ENCODE results near the gene HMBS. TPM values are rescaled to one million over a fixed set of nuclear protein-coding genes. Genes with fewer than 3 reads are reported as not detected.

The HMBS gene
- polyA plus RNA-seq, 1 donor (not counting 4 experiments of a cell fraction or from before 2014, with no cell fraction given), result 48.7 TPM

DNA sequence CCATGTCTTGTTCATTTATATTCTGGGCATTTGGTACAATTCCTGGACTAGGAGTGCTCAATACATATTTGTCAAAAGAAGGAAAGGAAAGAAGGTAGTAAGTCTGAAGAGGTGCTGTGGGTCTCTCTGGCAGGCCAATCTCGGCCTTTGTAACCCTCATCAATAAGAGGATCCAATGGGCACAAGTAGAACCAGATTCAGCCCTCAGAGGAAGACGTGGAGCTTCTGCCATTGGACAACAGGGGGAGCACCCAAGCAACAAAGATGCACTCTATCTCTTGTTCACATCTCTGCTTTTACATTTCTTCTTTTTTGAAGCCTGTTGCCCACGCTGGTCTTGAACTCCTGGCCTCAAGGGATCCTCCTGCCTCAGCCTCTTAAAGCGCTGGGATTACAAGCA is 19.3 kb upstream of the HMBS start:
- dilution Hi-C loops (cut with MboI; ENCODE audit: extremely low pct_ligation_motif_present, low sequenced_read_pairs), result no loop called here
- H3K9ac ChIP-seq (ENCODE audit: control insufficient read depth, extremely low read depth, insufficient read depth, low read length), result no peak overlapping the region

DNA sequence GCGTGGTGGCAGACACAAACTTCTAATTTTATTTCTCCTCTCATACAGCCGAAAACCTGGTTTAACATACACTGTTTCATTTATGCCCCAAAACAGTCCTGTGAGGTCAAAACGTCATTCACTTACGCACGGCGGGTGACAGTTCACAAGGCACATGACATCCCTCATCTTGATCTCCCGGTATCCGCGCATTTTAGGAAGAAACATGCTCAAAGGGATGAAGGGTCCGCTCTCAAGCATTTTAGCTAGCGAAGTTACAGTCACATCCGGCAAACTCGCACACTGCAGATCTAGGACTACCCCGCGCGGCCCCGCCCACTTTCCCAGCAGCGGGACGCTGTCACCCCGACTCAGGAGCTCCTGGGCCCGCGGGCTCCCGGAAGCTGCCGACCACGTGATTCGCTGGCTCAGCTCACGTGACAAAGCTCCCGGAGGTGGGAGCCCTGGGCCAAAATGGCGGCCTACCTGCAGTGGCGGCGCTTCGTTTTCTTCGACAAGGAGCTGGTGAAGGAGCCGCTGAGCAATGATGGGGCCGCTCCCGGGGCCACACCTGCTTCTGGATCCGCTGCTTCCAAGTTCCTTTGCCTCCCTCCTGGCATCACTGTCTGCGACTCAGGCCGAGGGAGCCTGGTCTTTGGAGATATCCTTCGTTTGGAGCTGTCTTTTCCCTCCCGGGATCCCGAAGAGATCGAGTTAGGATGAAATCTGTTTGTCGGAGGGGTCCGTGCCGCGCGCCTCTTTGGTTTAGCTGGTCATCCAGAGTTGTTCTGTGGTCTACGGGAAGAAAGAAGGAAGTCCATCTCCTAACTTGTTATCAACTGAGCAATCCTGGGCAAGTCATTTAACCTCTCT is 17.1 kb upstream of the HMBS start, which contains the start of gene VPS11:
VPS11 (plus strand) TSS at position 448 of the 852 bp plus-strand sequence; CDS start at position 454, 6 bp downstream.
- peaks cover 5 to 8% of the 10 kb centered on the region in 2 experiments for H3K36me3 ChIP-seq (ENCODE audit: control insufficient read depth in 2 of 2, extremely low read depth in 1 of 2, insufficient read depth in 2 of 2, low read length in 2 of 2)
- TF ChIP-seq, protein P1, sequence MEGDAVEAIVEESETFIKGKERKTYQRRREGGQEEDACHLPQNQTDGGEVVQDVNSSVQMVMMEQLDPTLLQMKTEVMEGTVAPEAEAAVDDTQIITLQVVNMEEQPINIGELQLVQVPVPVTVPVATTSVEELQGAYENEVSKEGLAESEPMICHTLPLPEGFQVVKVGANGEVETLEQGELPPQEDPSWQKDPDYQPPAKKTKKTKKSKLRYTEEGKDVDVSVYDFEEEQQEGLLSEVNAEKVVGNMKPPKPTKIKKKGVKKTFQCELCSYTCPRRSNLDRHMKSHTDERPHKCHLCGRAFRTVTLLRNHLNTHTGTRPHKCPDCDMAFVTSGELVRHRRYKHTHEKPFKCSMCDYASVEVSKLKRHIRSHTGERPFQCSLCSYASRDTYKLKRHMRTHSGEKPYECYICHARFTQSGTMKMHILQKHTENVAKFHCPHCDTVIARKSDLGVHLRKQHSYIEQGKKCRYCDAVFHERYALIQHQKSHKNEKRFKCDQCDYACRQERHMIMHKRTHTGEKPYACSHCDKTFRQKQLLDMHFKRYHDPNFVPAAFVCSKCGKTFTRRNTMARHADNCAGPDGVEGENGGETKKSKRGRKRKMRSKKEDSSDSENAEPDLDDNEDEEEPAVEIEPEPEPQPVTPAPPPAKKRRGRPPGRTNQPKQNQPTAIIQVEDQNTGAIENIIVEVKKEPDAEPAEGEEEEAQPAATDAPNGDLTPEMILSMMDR (optimal IDR thresholded peaks at IDR 0.05 in 1 of 3, IDR thresholded peaks at IDR 0.05 in 1 of 3, conservative IDR thresholded peaks at IDR 0.05 in 1 of 3; ENCODE audit: extremely low read depth in 1 of 3, insufficient read depth in 2 of 3, low read length in 3 of 3), result no peak
- no peak for TF ChIP-seq EZH2 (IDR thresholded peaks at IDR 0.05; ENCODE audit: low read length)

More for the DNA sequence above, 19.3 kb upstream of the HMBS start:
- TF ChIP-seq EZH2 (IDR thresholded peaks at IDR 0.05; ENCODE audit: low read length), result no peak
- TF ChIP-seq, protein P1 (optimal IDR thresholded peaks at IDR 0.05 in 1 of 3, IDR thresholded peaks at IDR 0.05 in 1 of 3, conservative IDR thresholded peaks at IDR 0.05 in 1 of 3; ENCODE audit: extremely low read depth in 1 of 3, insufficient read depth in 2 of 3, low read length in 3 of 3), result peak; percentile 61 to 67 (median 61)
- H3K9me1 ChIP-seq (ENCODE audit: control insufficient read depth, extremely low read depth, insufficient read depth, low read length), result no peaks in the 10 kb centered on the region
- DNase-seq (ENCODE audit: low read depth, low spot score), result no peak
- H3K4me1 ChIP-seq (ENCODE audit: control insufficient read depth, extremely low read depth, insufficient read depth, low read length), result peaks cover 5% of the 10 kb centered on the region
- H3K4me3 ChIP-seq (ENCODE audit: control insufficient read depth in 2 of 3, extremely low read depth in 1 of 3, insufficient read depth in 2 of 3, low read depth in 1 of 3, low read length in 3 of 3), result no peak overlapping the region
- H3K79me2 ChIP-seq (ENCODE audit: control insufficient read depth, insufficient read depth, low read length), result peaks cover 17% of the 10 kb centered on the region
- H3K36me3 ChIP-seq (ENCODE audit: control insufficient read depth in 2 of 2, extremely low read depth in 1 of 2, insufficient read depth in 2 of 2, low read length in 2 of 2), result peaks cover 0 to 2% of the 10 kb centered on the region in 2 experiments
- H4K20me1 ChIP-seq (ENCODE audit: control insufficient read depth, extremely low read depth, insufficient read depth, low read length), result no peaks in the 10 kb centered on the region
- H3K27ac ChIP-seq (ENCODE audit: control insufficient read depth, insufficient read depth, low read length), result no peak overlapping the region
- H3K4me2 ChIP-seq (ENCODE audit: control insufficient read depth, extremely low read depth, insufficient read depth, low read depth, low read length), result no peak overlapping the region
- no peaks in the 10 kb centered on the region for H3K9me3 ChIP-seq (ENCODE audit: control insufficient read depth, low read depth, low read length)
- no peak for FAIRE-seq
- no peaks in the 10 kb centered on the region for H3K27me3 ChIP-seq (ENCODE audit: control insufficient read depth, extremely low read depth, insufficient read depth, low read length)
- no peak overlapping the region for H2AFZ ChIP-seq (ENCODE audit: control insufficient read depth, low read length)

More for the DNA sequence above, 17.1 kb upstream of the HMBS start, which contains the start of gene VPS11:
- Histone ChIP-seq H3K9me1 (ENCODE audit: control insufficient read depth, extremely low read depth, insufficient read depth, low read length) (no peaks in the 10 kb centered on the region), H3K9me3 (ENCODE audit: control insufficient read depth, low read depth, low read length) (no peaks in the 10 kb centered on the region), H3K4me3 (ENCODE audit: control insufficient read depth in 2 of 3, extremely low read depth in 1 of 3, insufficient read depth in 2 of 3, low read depth in 1 of 3, low read length in 3 of 3) (peak within 1 kb of the TSS; percentile 85 to 99 (median 98)), H3K4me2 (ENCODE audit: control insufficient read depth, extremely low read depth, insufficient read depth, low read depth, low read length) (peak within 1 kb of the TSS; percentile 98), H3K27ac (ENCODE audit: control insufficient read depth, insufficient read depth, low read length) (peak within 1 kb of the TSS; percentile 85), H3K79me2 (ENCODE audit: control insufficient read depth, insufficient read depth, low read length) (peaks cover 17% of the 10 kb centered on the region), H3K27me3 (ENCODE audit: control insufficient read depth, extremely low read depth, insufficient read depth, low read length) (no peaks in the 10 kb centered on the region), H3K9ac (ENCODE audit: control insufficient read depth, extremely low read depth, insufficient read depth, low read length) (peak within 1 kb of the TSS; percentile 96), H4K20me1 (ENCODE audit: control insufficient read depth, extremely low read depth, insufficient read depth, low read length) (no peaks in the 10 kb centered on the region), H3K4me1 (ENCODE audit: control insufficient read depth, extremely low read depth, insufficient read depth, low read length) (peaks cover 5% of the 10 kb centered on the region), H2AFZ (ENCODE audit: control insufficient read depth, low read length) (peak within 1 kb of the TSS; percentile 99)
- peak; percentile 48 for FAIRE-seq
- dilution Hi-C loops (cut with MboI; ENCODE audit: extremely low pct_ligation_motif_present, low sequenced_read_pairs), result no loop called here
- peak; percentile 73 for DNase-seq (ENCODE audit: low read depth, low spot score)

Data from keratinocyte (primary cell).